ENCODE measurements around the gene RAB41.

Gene RAB41

DNA sequence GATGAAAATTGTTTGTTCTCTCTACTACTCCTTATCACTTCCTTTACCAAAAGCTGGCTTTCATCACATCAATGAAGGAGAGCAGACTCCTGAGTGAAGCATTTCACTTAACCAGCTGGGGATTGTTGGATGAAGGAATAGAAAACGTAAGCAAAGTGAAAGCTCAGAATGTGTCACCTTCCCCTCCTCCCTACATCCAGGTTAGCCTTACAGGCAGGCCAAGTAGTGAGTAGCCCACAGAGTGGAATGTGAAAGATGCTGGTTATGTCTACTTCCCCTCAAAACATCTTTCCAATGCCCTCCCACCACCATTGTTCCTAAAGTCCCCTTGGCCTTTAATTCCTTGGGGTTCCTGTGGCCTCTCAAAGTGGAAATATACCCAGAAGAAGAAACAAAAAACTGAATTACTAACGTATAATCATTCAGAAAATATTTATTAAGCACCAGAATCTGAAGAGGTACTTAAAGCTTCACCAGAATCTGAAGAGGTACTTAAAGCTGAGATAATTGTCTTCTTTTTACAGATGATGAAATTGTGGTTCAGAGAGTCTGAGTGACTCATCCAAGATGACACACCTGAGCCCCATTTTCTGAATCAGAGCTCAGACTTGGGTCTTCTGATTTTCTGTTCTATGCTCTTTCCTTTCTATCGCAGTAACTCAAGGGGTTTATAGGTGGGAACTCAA, 28.5 kb upstream of the RAB41 start:
- no peak overlapping the region for H3K27ac ChIP-seq
- TF ChIP-seq, protein P1, sequence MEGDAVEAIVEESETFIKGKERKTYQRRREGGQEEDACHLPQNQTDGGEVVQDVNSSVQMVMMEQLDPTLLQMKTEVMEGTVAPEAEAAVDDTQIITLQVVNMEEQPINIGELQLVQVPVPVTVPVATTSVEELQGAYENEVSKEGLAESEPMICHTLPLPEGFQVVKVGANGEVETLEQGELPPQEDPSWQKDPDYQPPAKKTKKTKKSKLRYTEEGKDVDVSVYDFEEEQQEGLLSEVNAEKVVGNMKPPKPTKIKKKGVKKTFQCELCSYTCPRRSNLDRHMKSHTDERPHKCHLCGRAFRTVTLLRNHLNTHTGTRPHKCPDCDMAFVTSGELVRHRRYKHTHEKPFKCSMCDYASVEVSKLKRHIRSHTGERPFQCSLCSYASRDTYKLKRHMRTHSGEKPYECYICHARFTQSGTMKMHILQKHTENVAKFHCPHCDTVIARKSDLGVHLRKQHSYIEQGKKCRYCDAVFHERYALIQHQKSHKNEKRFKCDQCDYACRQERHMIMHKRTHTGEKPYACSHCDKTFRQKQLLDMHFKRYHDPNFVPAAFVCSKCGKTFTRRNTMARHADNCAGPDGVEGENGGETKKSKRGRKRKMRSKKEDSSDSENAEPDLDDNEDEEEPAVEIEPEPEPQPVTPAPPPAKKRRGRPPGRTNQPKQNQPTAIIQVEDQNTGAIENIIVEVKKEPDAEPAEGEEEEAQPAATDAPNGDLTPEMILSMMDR (conservative IDR thresholded peaks at IDR 0.05) = no peak

DNA sequence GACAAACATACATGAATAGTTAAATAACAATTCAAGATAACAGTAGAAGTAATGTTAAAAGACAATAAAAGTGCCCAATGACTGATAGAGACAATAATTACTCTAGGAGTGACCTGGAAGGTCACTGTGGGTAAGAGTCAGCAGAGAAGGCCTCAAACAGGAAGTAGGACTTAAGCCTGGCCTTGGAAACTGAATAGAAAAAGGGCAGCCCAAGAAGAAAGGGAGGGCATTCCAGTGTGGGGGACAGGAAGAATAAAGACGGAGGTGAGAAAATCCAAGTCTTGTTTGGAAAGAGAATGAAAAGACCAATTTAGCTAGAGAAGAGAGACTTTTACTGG, 27.9 kb upstream of the RAB41 start:
- H3K27ac ChIP-seq = no peak overlapping the region
- TF ChIP-seq, protein P1 (conservative IDR thresholded peaks at IDR 0.05) = no peak

DNA sequence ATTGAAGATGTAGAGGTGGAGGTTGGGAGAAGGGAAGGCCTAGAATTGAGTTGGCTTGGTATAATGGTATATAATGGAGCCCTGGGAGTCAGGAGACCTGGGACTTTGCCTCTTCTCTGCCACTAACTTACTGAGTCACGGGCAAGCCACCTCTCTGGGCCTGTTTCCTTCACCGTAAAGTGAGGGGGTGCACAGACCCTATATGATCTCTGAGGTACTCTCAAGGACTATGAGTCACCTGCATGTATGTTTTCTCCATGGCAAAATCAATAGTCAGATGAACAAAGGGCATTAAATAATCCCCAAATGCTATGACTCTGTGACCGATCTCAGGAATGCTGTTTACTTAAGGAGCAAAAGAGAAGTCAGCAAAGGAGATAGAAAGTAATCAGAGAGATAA, 27.1 kb upstream of the RAB41 start:
- TF ChIP-seq, protein P1 (conservative IDR thresholded peaks at IDR 0.05) = no peak
- H3K27ac ChIP-seq = no peak overlapping the region

DNA sequence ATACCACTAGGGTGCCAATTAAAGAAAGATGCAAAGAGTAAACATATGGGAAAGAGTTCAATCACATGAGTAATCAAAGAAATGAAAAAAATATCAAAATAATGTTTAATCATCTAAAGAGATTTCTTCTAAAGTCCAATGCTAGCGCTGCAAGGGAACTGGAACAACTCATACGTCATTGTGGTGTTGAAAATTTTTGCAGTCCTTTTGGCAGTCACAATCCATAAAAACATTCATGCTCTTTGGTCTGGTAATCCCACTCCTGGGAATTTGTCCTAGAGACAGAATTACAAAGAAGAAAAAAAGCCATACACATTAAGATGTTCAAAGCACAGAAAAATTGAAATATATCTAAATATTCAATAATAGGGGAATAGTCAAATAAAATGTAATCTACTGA, 26.5 kb upstream of the RAB41 start:
- H3K27ac ChIP-seq = no peak overlapping the region
- TF ChIP-seq, protein P1 (conservative IDR thresholded peaks at IDR 0.05) = no peak

DNA sequence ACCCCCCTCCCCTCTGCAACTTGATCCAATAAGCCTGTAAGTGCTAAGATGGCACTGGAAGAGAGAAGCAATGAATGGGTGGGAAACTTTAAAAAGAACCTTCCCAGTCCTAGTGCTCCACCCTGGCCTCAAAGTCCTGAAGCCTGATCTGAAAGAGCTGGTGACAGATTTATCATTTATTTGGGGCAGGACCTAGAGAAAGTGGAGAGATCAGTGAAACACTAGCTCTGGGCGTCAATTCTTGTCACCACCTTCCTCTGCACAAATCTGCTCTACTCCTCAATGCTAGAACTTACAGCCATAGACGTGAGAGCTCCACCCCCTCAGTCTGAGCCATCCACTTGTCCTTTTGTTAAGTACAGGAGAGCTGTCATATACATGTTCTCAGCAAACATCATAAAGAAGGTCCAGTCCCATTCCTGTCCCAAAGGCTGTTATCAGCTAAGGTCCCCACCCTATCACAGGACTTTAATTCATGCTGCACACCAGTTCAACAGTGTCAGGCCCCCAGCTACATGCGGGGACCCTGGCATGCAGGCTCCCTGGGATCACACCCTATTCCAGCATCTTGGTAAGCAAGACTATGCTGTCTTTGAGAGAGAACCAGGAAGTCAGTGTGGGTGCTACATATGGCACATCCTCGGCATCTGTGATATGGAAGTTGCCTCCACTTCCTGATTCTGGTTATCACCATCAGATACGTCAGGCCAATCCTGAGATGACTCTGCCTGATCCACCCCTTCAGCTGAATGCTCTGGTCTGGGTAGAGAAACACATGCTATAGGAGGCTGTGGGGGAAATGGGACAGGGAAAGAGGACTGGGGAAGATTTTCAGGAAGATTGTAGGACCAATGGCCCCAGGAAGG, 24.3 kb upstream of the RAB41 start:
- no peak overlapping the region for H3K27ac ChIP-seq
- TF ChIP-seq, protein P1 (conservative IDR thresholded peaks at IDR 0.05) = no peak

DNA sequence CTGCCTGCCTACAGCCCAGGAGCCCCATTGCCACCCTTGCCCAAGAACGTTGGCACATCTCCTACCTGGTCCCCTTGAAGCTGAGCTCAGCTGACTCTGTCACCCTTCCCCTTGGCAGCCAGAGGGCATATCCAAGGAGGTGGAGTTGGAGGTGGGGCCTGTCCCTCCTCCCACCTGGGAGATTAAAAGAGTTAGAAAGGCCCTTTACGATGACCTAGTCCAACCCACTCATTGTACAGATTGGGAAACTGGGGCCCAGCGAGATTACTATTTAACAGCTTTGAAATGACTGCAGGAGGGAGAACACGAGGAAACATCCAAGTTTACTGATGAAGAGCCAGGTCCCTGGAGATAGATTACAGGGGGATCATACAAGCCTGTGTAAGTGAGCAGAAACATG, 21.9 kb upstream of the RAB41 start, which contains the start of gene P2RY4:
Gene P2RY4, minus strand, starts transcription at position 101 of the 400 bp plus-strand sequence. CDS start 580 bp downstream, outside the sequence.
- no peak within 1 kb of the TSS for H3K27ac ChIP-seq
- TF ChIP-seq, protein P1 (conservative IDR thresholded peaks at IDR 0.05) = no peak

DNA sequence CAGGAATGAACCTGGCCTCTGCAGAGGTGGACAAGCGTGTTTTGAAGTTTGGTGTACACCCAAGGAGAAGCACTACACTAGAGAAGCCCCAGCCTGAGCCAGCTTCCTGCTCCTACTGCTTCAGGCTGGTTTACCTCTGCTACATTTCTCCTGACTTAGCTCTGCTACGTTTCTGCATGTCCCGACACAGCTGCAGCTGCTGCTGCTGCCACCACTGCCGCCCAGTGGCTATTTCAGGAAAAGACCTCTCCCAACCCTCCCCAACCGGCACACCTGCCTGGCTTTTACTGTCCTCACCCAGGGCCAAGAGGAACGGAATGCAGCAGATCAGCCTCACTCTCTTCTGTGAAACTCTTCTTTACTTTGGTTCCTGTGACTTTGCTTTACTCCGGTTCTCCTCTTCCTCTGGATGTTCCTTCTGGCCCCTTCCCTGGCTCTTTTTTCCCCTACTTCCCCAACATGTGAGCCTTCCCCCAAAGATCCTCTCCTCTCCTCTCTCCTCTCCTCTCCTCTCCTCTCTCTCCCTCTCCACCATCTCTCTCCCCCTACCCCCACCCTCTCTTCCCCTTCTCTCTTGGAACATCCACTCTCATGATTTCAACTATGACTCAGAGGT, 18.9 kb upstream of the RAB41 start:
- H3K27ac ChIP-seq = no peak overlapping the region
- TF ChIP-seq, protein P1 (conservative IDR thresholded peaks at IDR 0.05) = peak; percentile 88
